ENCODE results near the gene BACH2. TPM values are rescaled to one million over a fixed set of nuclear protein-coding genes. Genes with fewer than 3 reads are reported as not detected.

BACH2 gene
- total and polyA plus RNA-seq, 12 donors = 0.16 to 4.7 (median 2.4) TPM

DNA sequence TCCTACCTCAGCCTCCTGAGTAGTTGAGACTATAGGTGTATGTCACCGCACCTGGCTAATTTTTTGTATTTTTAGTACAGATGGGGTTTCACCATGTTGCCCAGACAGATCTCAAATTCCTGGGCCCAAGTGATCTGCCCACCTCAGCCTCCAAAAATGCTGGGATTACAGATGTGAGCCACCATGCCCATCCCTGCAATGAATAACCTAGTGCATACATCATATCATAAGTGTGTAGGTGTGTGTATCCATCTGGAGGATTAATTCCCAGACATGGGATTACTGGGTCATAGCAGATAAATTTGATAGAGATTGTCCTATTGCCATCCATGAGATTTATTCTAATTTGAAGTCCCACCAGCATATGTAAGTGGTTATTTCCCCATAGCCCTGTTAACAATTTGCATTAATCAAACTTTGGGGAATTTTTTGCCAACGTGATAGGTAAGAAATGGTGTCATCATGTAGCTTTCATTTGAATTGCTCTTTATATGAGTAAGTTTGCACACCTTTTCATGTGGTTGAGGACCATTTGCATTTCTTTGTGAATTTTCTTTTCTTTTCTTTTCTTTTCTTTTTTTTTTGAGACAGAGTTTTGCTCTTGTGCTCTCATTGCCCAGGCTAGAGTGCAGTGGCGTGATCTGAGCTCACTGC, 29.9 kb upstream of the BACH2 start:
- DNase-seq (no peak), ATAC-seq (no peak)
- 95 to 96% methylated on average over 3 of the region's 3 CpGs for whole genome bisulfite sequencing, 2 donors
- H3K4me1 ChIP-seq = peaks cover 0 to 6% (median 0%) of the 10 kb centered on the region in 9 donors
- H3K27ac ChIP-seq = no peak overlapping the region
- H3K27me3 ChIP-seq = no peaks in the 10 kb centered on the region
- TF ChIP-seq, protein P1, sequence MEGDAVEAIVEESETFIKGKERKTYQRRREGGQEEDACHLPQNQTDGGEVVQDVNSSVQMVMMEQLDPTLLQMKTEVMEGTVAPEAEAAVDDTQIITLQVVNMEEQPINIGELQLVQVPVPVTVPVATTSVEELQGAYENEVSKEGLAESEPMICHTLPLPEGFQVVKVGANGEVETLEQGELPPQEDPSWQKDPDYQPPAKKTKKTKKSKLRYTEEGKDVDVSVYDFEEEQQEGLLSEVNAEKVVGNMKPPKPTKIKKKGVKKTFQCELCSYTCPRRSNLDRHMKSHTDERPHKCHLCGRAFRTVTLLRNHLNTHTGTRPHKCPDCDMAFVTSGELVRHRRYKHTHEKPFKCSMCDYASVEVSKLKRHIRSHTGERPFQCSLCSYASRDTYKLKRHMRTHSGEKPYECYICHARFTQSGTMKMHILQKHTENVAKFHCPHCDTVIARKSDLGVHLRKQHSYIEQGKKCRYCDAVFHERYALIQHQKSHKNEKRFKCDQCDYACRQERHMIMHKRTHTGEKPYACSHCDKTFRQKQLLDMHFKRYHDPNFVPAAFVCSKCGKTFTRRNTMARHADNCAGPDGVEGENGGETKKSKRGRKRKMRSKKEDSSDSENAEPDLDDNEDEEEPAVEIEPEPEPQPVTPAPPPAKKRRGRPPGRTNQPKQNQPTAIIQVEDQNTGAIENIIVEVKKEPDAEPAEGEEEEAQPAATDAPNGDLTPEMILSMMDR (IDR thresholded peaks at IDR 0.05) = no peak
- intact Hi-C loops (cut with DNase I) = no loop called here
- H3K9me3 ChIP-seq = no peaks in the 10 kb centered on the region
- no peak overlapping the region for H3K4me3 ChIP-seq
- H3K36me3 ChIP-seq = no peaks in the 10 kb centered on the region

DNA sequence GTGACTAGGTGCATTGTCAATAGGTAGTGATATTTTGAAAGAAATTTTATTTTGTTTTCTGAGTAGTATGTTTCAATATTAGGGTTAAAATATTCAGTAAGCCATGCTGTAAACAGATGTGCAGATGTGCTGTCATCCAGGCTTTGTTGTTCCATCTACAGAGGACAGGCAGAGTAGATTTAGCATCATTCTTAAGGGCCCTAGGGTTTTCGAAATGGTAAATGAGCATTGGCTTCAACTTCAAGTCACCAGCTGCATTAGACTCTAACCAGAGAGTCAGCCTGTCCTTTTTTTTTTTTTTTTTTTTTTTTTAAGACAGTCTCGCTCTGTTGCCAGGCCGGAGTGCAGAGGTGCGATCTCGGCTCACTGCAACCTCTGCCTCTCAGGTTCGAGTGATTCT, 27.1 kb upstream of the BACH2 start:
- Histone ChIP-seq H3K27ac (no peak overlapping the region), H3K36me3 (no peaks in the 10 kb centered on the region), H3K27me3 (no peaks in the 10 kb centered on the region), H3K4me1 (no peaks in the 10 kb centered on the region), H3K4me3 (no peak overlapping the region), H3K9me3 (no peaks in the 10 kb centered on the region)
- ATAC-seq = no peak
- intact Hi-C loops (cut with DNase I) = no loop called here
- no peak for DNase-seq
- WGBS, 2 donors = 93 to 99% methylated on average over 6 of the region's 6 CpGs
- TF ChIP-seq, protein P1 (IDR thresholded peaks at IDR 0.05) = no peak

DNA sequence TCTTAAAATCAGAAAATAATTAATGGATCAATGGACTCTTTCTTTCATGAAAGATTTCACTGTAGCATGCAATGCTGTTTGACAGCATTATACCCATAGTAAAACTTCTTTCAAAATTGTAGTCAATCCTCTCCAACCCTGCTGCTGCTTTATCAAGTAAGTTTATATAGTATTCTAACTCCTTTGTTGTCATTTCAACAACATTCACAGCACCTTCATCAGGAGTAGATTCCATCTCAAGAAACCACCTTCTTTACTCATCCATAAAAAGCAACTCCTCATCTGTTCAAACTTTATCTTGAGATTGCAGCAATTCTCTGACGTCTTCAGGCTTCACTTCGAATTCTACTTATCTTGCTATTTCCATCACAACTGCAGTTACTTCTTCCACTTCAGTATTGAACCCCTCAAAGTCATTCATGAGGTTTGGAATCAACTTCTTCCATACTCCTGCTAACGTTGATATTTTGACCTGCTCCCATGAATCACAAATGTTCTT, 26.4 kb upstream of the BACH2 start:
- 81 to 83% methylated on average over 3 of the region's 3 CpGs for WGBS, 2 donors
- TF ChIP-seq, protein P1 (IDR thresholded peaks at IDR 0.05) = no peak

DNA sequence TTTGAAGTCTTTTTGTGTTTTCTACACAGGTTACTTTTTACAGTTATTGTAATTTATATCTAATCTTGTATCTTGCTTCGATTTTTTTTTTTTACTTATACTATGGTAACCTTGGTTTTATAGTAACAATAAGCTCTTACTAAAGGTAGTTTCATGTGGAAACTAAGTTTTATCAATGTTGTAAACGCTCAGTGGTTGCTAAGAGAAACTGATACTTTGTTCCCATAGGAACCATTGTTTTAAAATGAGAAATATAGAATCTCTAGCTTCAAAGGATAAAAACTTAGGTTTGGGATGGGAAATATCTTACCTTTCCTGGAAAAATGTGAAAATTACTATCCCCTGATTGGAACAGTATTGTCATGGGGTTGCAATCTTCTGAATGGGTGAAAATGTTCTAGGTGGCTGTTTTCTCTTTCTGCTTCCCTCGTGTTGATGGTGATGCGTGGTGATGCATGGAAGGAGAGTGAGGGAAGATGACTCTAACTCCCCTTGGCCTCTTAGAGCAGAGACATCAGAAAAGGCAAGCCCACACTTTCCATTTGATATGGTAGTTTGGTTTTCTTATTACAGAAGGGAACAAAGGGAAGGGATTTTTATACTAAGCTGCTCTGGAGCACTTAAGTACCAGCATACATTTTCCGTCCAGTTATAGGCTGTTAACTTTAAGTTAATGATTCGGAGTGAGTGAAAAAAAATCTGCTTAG, 23.5 kb upstream of the BACH2 start:
- ATAC-seq = no peak
- Histone ChIP-seq H3K4me1 (no peaks in the 10 kb centered on the region), H3K27me3 (peaks cover 0 to 9% (median 0%) of the 10 kb centered on the region in 7 donors), H3K36me3 (no peaks in the 10 kb centered on the region), H3K4me3 (no peak overlapping the region), H3K9me3 (no peaks in the 10 kb centered on the region), H3K27ac (no peak overlapping the region)
- TF ChIP-seq, protein P1 (IDR thresholded peaks at IDR 0.05) = no peak
- intact Hi-C loops (cut with DNase I) = no loop called here
- no peak for DNase-seq
- WGBS, 2 donors = 80 to 83% methylated on average over 6 of the region's 6 CpGs

More for the DNA sequence above, 26.4 kb upstream of the BACH2 start:
- DNase-seq (no peak), ATAC-seq (no peak)
- Histone ChIP-seq H3K4me1 (no peaks in the 10 kb centered on the region), H3K27me3 (no peaks in the 10 kb centered on the region), H3K36me3 (no peaks in the 10 kb centered on the region), H3K9me3 (no peaks in the 10 kb centered on the region), H3K27ac (no peak overlapping the region), H3K4me3 (no peak overlapping the region)
- intact Hi-C loops (cut with DNase I) = no loop called here

All from heart right ventricle (tissue), 16 donors.